PFSK-1 (cell line): ENCODE results near the gene RAD51B.

Experiments used
- FOXP2 ChIP-seq: optimal IDR thresholded peaks from 2 replicates; pipeline ENCODE3; 2011; ENCODE audit warnings: borderline replicate concordance, control low read depth, inconsistent platforms; ENCODE audit not compliant: insufficient read depth; ENCODE audit errors: extremely low read length, extremely low read depth
- POLR2AphosphoS5 ChIP-seq: IDR thresholded peaks from 2 replicates; pipeline ENCODE4 v1.6.1; 2012; ENCODE audit warnings: low read depth, mild to moderate bottlenecking, control low read depth, low read length, moderate library complexity
- REST ChIP-seq, 2 experiments: IDR thresholded peaks; 2 replicates each; pipeline versions ENCODE4 v1.6.1 to v1.8.0; 2011 to 2012; ENCODE audit warnings: low read depth in 2 of 2, low read length in 2 of 2, control low read depth in 1 of 2, inconsistent platforms in 1 of 2, mild to moderate bottlenecking in 1 of 2, moderate library complexity in 1 of 2; ENCODE audit not compliant: insufficient read depth in 1 of 2
- TAF1 ChIP-seq: IDR thresholded peaks from 2 replicates; pipeline ENCODE4 v1.6.1; 2012; ENCODE audit warnings: low read length, control low read depth, borderline replicate concordance; ENCODE audit not compliant: insufficient read depth

GRCh38 chr14:68247274-68247673, 427.7 kb downstream of the RAD51B start:
- TF ChIP-seq POLR2AphosphoS5 (no peak), REST (IDR thresholded peaks at IDR 0.05; ENCODE audit: insufficient read depth in 1 of 2, low read depth in 2 of 2, low read length in 2 of 2) (no peak), TAF1 (no peak), FOXP2 (no peak)
